ENCODE data around the gene PATJ. TPM values are rescaled to one million over a fixed set of nuclear protein-coding genes. Genes with fewer than 3 reads are reported as not detected.

PATJ gene
- total RNA-seq, 1 donor = 8.4 TPM

GRCh38 chr1:61967750-61968149 is 225.5 kb downstream of the PATJ start:
- TF ChIP-seq CTCF (IDR thresholded peaks at IDR 0.05; ENCODE audit: insufficient read depth, low read length) = no peak
- no peak overlapping the region for H3K4me3 ChIP-seq (ENCODE audit: low read depth, low read length)
- DNase-seq (ENCODE audit: low read depth) = peak; percentile 15

- no peak for DNase-seq (ENCODE audit: low read depth)
- no peak overlapping the region for H3K4me3 ChIP-seq (ENCODE audit: low read depth, low read length)
- no peak for TF ChIP-seq CTCF (IDR thresholded peaks at IDR 0.05; ENCODE audit: insufficient read depth, low read length)
These were observed 226.6 kb downstream of the PATJ start for GRCh38 chr1:61968869-61969268.

GRCh38 chr1:61973100-61973837 is 231.0 kb downstream of the PATJ start:
- TF ChIP-seq CTCF (IDR thresholded peaks at IDR 0.05; ENCODE audit: insufficient read depth, low read length) = no peak
- DNase-seq (ENCODE audit: low read depth) = no peak
- no peak overlapping the region for H3K4me3 ChIP-seq (ENCODE audit: low read depth, low read length)

GRCh38 chr1:61975638-61976037 is 233.4 kb downstream of the PATJ start:
- DNase-seq (ENCODE audit: low read depth) = no peak
- H3K4me3 ChIP-seq (ENCODE audit: low read depth, low read length) = no peak overlapping the region
- no peak for TF ChIP-seq CTCF (IDR thresholded peaks at IDR 0.05; ENCODE audit: insufficient read depth, low read length)

GRCh38 chr1:61976566-61976965 is 234.3 kb downstream of the PATJ start:
- no peak overlapping the region for H3K4me3 ChIP-seq (ENCODE audit: low read depth, low read length)
- no peak for TF ChIP-seq CTCF (IDR thresholded peaks at IDR 0.05; ENCODE audit: insufficient read depth, low read length)
- no peak for DNase-seq (ENCODE audit: low read depth)

GRCh38 chr1:61978796-61979195 is 236.5 kb downstream of the PATJ start:
- no peak for DNase-seq (ENCODE audit: low read depth)
- no peak for TF ChIP-seq CTCF (IDR thresholded peaks at IDR 0.05; ENCODE audit: insufficient read depth, low read length)
- H3K4me3 ChIP-seq (ENCODE audit: low read depth, low read length) = no peak overlapping the region

- no peak for DNase-seq (ENCODE audit: low read depth)
- no peak overlapping the region for H3K4me3 ChIP-seq (ENCODE audit: low read depth, low read length)
- no peak for TF ChIP-seq CTCF (IDR thresholded peaks at IDR 0.05; ENCODE audit: insufficient read depth, low read length)
These were observed 237.4 kb downstream of the PATJ start for GRCh38 chr1:61979729-61980128.

Data from fibroblast of the aortic adventitia (primary cell).